Smooth muscle cell (in vitro differentiated cells): ENCODE data around the gene NEURL1B. TPM values are rescaled to one million over a fixed set of nuclear protein-coding genes. Genes with fewer than 3 reads are reported as not detected.

Source experiments
- DNase-seq: peaks from one replicate; lab custom pipeline; 2025; ENCODE audit not compliant: unreplicated experiment; lab: John Stamatoyannopoulos, UW
- H2AFZ ChIP-seq: fragments of 200-600 bp; sonication (generic); 2 replicates; pipeline ENCODE4 v1.6.0; 2016; ENCODE audit warnings: antibody characterized with exemption, low read depth, mild to moderate bottlenecking
- H3F3A ChIP-seq: fragments of 200-600 bp; sonication (generic); 2 replicates; pipeline ENCODE4 v1.6.0; 2017; ENCODE audit warnings: antibody characterized with exemption, low read depth
- H3K27ac ChIP-seq: fragments of 200-600 bp; sonication (generic); 2 replicates; pipeline ENCODE4 v1.5.1; 2016; ENCODE audit warnings: low read depth, mild to moderate bottlenecking
- H3K27me3 ChIP-seq: fragments of 200-600 bp; sonication (generic); 2 replicates; pipeline ENCODE4 v1.6.1; 2016; ENCODE audit warnings: low read depth, mild to moderate bottlenecking
- H3K36me3 ChIP-seq: fragments of 200-600 bp; sonication (generic); 2 replicates; pipeline ENCODE4 v1.5.1; 2016; ENCODE audit warnings: low read depth
- H3K4me1 ChIP-seq: fragments of 200-600 bp; sonication (generic); 2 replicates; pipeline ENCODE4 v1.5.1; 2016; ENCODE audit warnings: low read depth
- H3K4me2 ChIP-seq: fragments of 200-600 bp; sonication (generic); 2 replicates; pipeline ENCODE4 v1.6.0; 2016; ENCODE audit warnings: mild to moderate bottlenecking
- H3K4me3 ChIP-seq: fragments of 200-600 bp; sonication (generic); 2 replicates; pipeline ENCODE4 v1.5.1; 2016; ENCODE audit warnings: mild to moderate bottlenecking
- H3K79me2 ChIP-seq: fragments of 200-600 bp; sonication (generic); 2 replicates; pipeline ENCODE4 v1.6.0; 2016; ENCODE audit warnings: low read depth, mild to moderate bottlenecking
- H3K9ac ChIP-seq: fragments of 200-600 bp; sonication (generic); 2 replicates; pipeline ENCODE4 v1.6.0; 2016; ENCODE audit warnings: low read depth
- H3K9me3 ChIP-seq: fragments of 200-600 bp; sonication (generic); replicated peaks from 2 replicates; pipeline ENCODE4 v1.5.1; 2016; ENCODE audit warnings: low read depth
- H4K20me1 ChIP-seq: fragments of 200-600 bp; sonication (generic); 2 replicates; pipeline ENCODE4 v1.6.0; 2016; ENCODE audit warnings: low read depth
- CTCF ChIP-seq: fragments of 200-600 bp; sonication (generic); IDR thresholded peaks from 2 replicates; pipeline ENCODE4 v1.5.1; 2017; ENCODE audit warnings: borderline replicate concordance, mild to moderate bottlenecking, antibody characterized with exemption; ENCODE audit not compliant: insufficient read depth, poor library complexity, severe bottlenecking
- WGBS: methylation state at CpG from one replicate; pipeline ENCODE4 v1.1.7; 2016; ENCODE audit warnings: low lambda C conversion rate; 5-methylcytosine and 5-hydroxymethylcytosine counted together
- polyA plus RNA-seq: library from polyadenylated mRNA; unstranded; fragments of >200 nt; fragmentation: Nextera tagmentation; extraction: Ambion mirVana; gene quantifications from 2 replicates; pipeline ENCODE4 v1.2.1, GENCODE V29; 2016
- total RNA-seq: library from RNA; depleted of rRNA; stranded (reverse); fragments of >200 nt; gene quantifications from 2 replicates; pipeline ENCODE4 v1.2.3, GENCODE V29; 2014

Gene NEURL1B
- total and polyA plus RNA-seq, 2 experiments from 2014 or later: 3.7 to 10.0 TPM

- peak overlapping the region; percentile 84 for H3K27ac ChIP-seq
- no peaks in the 10 kb centered on the region for H3K27me3 ChIP-seq
- no peak for DNase-seq
- peaks cover 13% of the 10 kb centered on the region for H3F3A ChIP-seq
- H3K4me3 ChIP-seq: no peak overlapping the region
- peak overlapping the region; percentile 66 for H3K4me2 ChIP-seq
- H3K9me3 ChIP-seq: no peaks in the 10 kb centered on the region
- no peak overlapping the region for H2AFZ ChIP-seq
- H3K36me3 ChIP-seq: no peaks in the 10 kb centered on the region
- peaks cover 37% of the 10 kb centered on the region for H3K79me2 ChIP-seq
- peaks cover 28% of the 10 kb centered on the region for H3K4me1 ChIP-seq
- peaks cover 20% of the 10 kb centered on the region for H4K20me1 ChIP-seq
- WGBS: 71% methylated on average over 8 of the region's 10 CpGs
- peak; percentile 31 for TF ChIP-seq CTCF
- peak overlapping the region; percentile 41 for H3K9ac ChIP-seq
These were observed 5.7 kb downstream of the NEURL1B start for GRCh38 chr5:172646716-172647285.

- TF ChIP-seq CTCF: no peak
- peaks cover 13% of the 10 kb centered on the region for H4K20me1 ChIP-seq
- H3K9me3 ChIP-seq: no peaks in the 10 kb centered on the region
- no peak for DNase-seq
- no peak overlapping the region for H2AFZ ChIP-seq
- H3F3A ChIP-seq: peaks cover 6% of the 10 kb centered on the region
- H3K79me2 ChIP-seq: peaks cover 31% of the 10 kb centered on the region
- peak overlapping the region; percentile 41 for H3K9ac ChIP-seq
- H3K4me1 ChIP-seq: peaks cover 22% of the 10 kb centered on the region
- no peaks in the 10 kb centered on the region for H3K36me3 ChIP-seq
- H3K4me2 ChIP-seq: peak overlapping the region; percentile 66
- 81% methylated on average over 11 of the region's 11 CpGs for WGBS
- no peak overlapping the region for H3K4me3 ChIP-seq
- no peaks in the 10 kb centered on the region for H3K27me3 ChIP-seq
- H3K27ac ChIP-seq: peak overlapping the region; percentile 84
These were observed 6.4 kb downstream of the NEURL1B start for GRCh38 chr5:172647352-172648012.

- no peak for TF ChIP-seq CTCF
- 48% methylated on average over 7 of the region's 7 CpGs for WGBS
- H3K9me3 ChIP-seq: no peaks in the 10 kb centered on the region
- peak overlapping the region; percentile 66 for H3K4me2 ChIP-seq
- H2AFZ ChIP-seq: no peak overlapping the region
- peaks cover 31% of the 10 kb centered on the region for H3K79me2 ChIP-seq
- peaks cover 8% of the 10 kb centered on the region for H4K20me1 ChIP-seq
- H3K36me3 ChIP-seq: no peaks in the 10 kb centered on the region
- peak overlapping the region; percentile 84 for H3K27ac ChIP-seq
- no peaks in the 10 kb centered on the region for H3K27me3 ChIP-seq
- peaks cover 3% of the 10 kb centered on the region for H3F3A ChIP-seq
- peaks cover 22% of the 10 kb centered on the region for H3K4me1 ChIP-seq
- DNase-seq: no peak
- no peak overlapping the region for H3K4me3 ChIP-seq
- H3K9ac ChIP-seq: peak overlapping the region; percentile 41
These were observed 6.9 kb downstream of the NEURL1B start for GRCh38 chr5:172648013-172648381.
